IMR-90 (cell line): ENCODE results near the gene FZD4. TPM values are rescaled to one million over a fixed set of nuclear protein-coding genes. Genes with fewer than 3 reads are reported as not detected.

Experiments used
- ATAC-seq: fragments of 200-7000 bp; cut with Tn5 transposase; 2 replicates; pipeline ENCODE4 v1.9.1; 2020; ENCODE audit warnings: low read depth, mild to moderate bottlenecking, moderate library complexity
- BruUV-seq: library from RNA; stranded (reverse); fragments of 400-500 nt; replicated peaks from 2 replicates; lab custom pipeline; 2021; lab: Mats Ljungman, UMichigan
- CTCF ChIA-PET: fragments of 300-600 bp; formaldehyde crosslinking; extraction: SDS; loops from one replicate; lab custom pipeline; 2021; ENCODE audit warnings: antibody characterized with exemption; lab: Yijun Ruan, JAX
- POLR2A ChIA-PET: fragments of 300-600 bp; sonication (Branson Sonifier 250); formaldehyde crosslinking; loops from one replicate; lab custom pipeline; 2022; ENCODE audit warnings: antibody characterized with exemption; ENCODE audit not compliant: unreplicated experiment; lab: Charles Lee
- DNase-seq: peaks from one replicate; pipeline ENCODE4 v3.0.0; 2013
- H2AFZ ChIP-seq: replicated peaks from 2 replicates; pipeline ENCODE3; 2013; ENCODE audit warnings: low read length, mild to moderate bottlenecking; ENCODE audit not compliant: poor library complexity
- H2AK5ac ChIP-seq: 2 replicates; pipeline ENCODE4 v1.6.1; 2013; ENCODE audit warnings: low read depth, low read length, inconsistent platforms
- H2AK9ac ChIP-seq: replicated peaks from 2 replicates; pipeline ENCODE3; 2013; ENCODE audit warnings: mild to moderate bottlenecking, low read depth, low read length, moderate library complexity; ENCODE audit not compliant: poor library complexity
- H2BK120ac ChIP-seq: 2 replicates; pipeline ENCODE4 v1.6.1; 2013; ENCODE audit warnings: low read depth, low read length, inconsistent platforms
- H2BK15ac ChIP-seq: 3 replicates; pipeline ENCODE4 v1.6.1; 2013; ENCODE audit warnings: low read depth, low read length, inconsistent platforms
- H2BK20ac ChIP-seq: 2 replicates; pipeline ENCODE4 v1.6.1; 2013; ENCODE audit warnings: low read depth, mild to moderate bottlenecking, inconsistent platforms, low read length, moderate library complexity
- H2BK5ac ChIP-seq: 2 replicates; pipeline ENCODE4 v1.6.1; 2013; ENCODE audit warnings: mild to moderate bottlenecking, low read depth, low read length, inconsistent platforms; ENCODE audit not compliant: poor library complexity, severe bottlenecking
- H3K14ac ChIP-seq: replicated peaks from 2 replicates; pipeline ENCODE4 v1.6.1; 2013; ENCODE audit warnings: low read depth, low read length, inconsistent platforms
- H3K18ac ChIP-seq: 2 replicates; pipeline ENCODE4 v1.6.1; 2013; ENCODE audit warnings: low read depth, low read length, control low read depth
- H3K23ac ChIP-seq: 2 replicates; pipeline ENCODE4 v1.6.1; 2013; ENCODE audit warnings: low read depth, low read length, inconsistent platforms
- H3K27ac ChIP-seq: 2 replicates; pipeline ENCODE4 v1.5.1; 2013; ENCODE audit warnings: mild to moderate bottlenecking, control low read depth, low read length; ENCODE audit not compliant: insufficient read depth
- H3K27me3 ChIP-seq: 2 replicates; pipeline ENCODE4 v1.6.1; 2013; ENCODE audit warnings: low read length; ENCODE audit not compliant: control insufficient read depth, insufficient read depth
- H3K36me3 ChIP-seq: 2 replicates; pipeline ENCODE4 v1.6.1; 2013; ENCODE audit warnings: low read length, mixed read lengths; ENCODE audit not compliant: control insufficient read depth, insufficient read depth
- H3K4ac ChIP-seq: 2 replicates; pipeline ENCODE4 v1.6.1; 2013; ENCODE audit warnings: low read depth, low read length, inconsistent platforms
- H3K4me1 ChIP-seq: 2 replicates; pipeline ENCODE4 v1.6.1; 2013; ENCODE audit warnings: low read length, mixed read lengths; ENCODE audit not compliant: control insufficient read depth, insufficient read depth
- H3K4me2 ChIP-seq: 2 replicates; pipeline ENCODE4 v1.6.1; 2013; ENCODE audit warnings: low read depth, mild to moderate bottlenecking, control low read depth, low read length, moderate library complexity
- H3K4me3 ChIP-seq: 2 replicates; pipeline ENCODE4 v1.5.1; 2013; ENCODE audit warnings: low read depth, mild to moderate bottlenecking, control low read depth, low read length, moderate library complexity; ENCODE audit not compliant: insufficient read depth
- H3K56ac ChIP-seq: 2 replicates; pipeline ENCODE4 v1.6.1; 2013; ENCODE audit warnings: low read length, inconsistent platforms; ENCODE audit not compliant: insufficient read depth; ENCODE audit errors: extremely low read depth
- H3K79me1 ChIP-seq, 2 experiments: 2 replicates each; pipeline ENCODE4 v1.6.1; 2013; ENCODE audit warnings: low read length in 2 of 2, inconsistent platforms in 1 of 2, low read depth in 1 of 2
- H3K9ac ChIP-seq: 2 replicates; pipeline ENCODE4 v1.6.1; 2013; ENCODE audit warnings: low read depth, low read length, control low read depth
- H3K9me1 ChIP-seq: 2 replicates; pipeline ENCODE4 v1.6.1; 2013; ENCODE audit warnings: low read length, inconsistent platforms; ENCODE audit not compliant: insufficient read depth
- H3K9me3 ChIP-seq: 2 replicates; pipeline ENCODE4 v1.6.1; 2013; ENCODE audit warnings: low read length; ENCODE audit not compliant: control insufficient read depth, insufficient read depth
- H4K20me1 ChIP-seq: 2 replicates; pipeline ENCODE4 v1.6.1; 2013; ENCODE audit warnings: low read length, inconsistent platforms; ENCODE audit not compliant: insufficient read depth
- H4K5ac ChIP-seq: 2 replicates; pipeline ENCODE4 v1.6.1; 2013; ENCODE audit warnings: mild to moderate bottlenecking, low read depth, low read length, control low read depth
- H4K8ac ChIP-seq, 2 experiments: 2 replicates each; pipeline ENCODE4 v1.6.1; 2013; ENCODE audit warnings: low read depth in 2 of 2, low read length in 2 of 2, control low read depth in 1 of 2, inconsistent platforms in 1 of 2
- H4K91ac ChIP-seq: 2 replicates; pipeline ENCODE4 v1.6.1; 2013; ENCODE audit warnings: low read depth, low read length, inconsistent platforms; ENCODE audit not compliant: insufficient read depth
- BHLHE40 ChIP-seq: fragments of 150-350 bp; IDR thresholded peaks from 2 replicates; pipeline ENCODE4 v1.6.1; 2016; ENCODE audit warnings: mild to moderate bottlenecking, low read depth, low read length
- CHD1 ChIP-seq: IDR thresholded peaks from 2 replicates; pipeline ENCODE4 v1.6.1; 2012; ENCODE audit warnings: low read depth, low read length, improper control_type of control experiment
- MXI1 ChIP-seq: IDR thresholded peaks from 2 replicates; pipeline ENCODE4 v1.6.1; 2012; ENCODE audit warnings: low read depth, mild to moderate bottlenecking, low read length, moderate library complexity, borderline replicate concordance
- POLR2A ChIP-seq: IDR thresholded peaks from 2 replicates; pipeline ENCODE4 v1.6.1; 2012; ENCODE audit warnings: mild to moderate bottlenecking, low read depth, low read length
- RAD21 ChIP-seq: IDR thresholded peaks from 2 replicates; pipeline ENCODE4 v1.6.1; 2012; ENCODE audit warnings: low read length, improper control_type of control experiment
- RCOR1 ChIP-seq: IDR thresholded peaks from 2 replicates; pipeline ENCODE4 v1.6.1; 2012; ENCODE audit warnings: mild to moderate bottlenecking, low read length, improper control_type of control experiment; ENCODE audit not compliant: insufficient replicate concordance
- SMC3 ChIP-seq: fragments of 150-350 bp; IDR thresholded peaks from 2 replicates; pipeline ENCODE4 v1.6.1; 2016; ENCODE audit warnings: low read depth, mild to moderate bottlenecking, antibody characterized with exemption, low read length, moderate library complexity
- WGBS, 2 experiments: methylation state at CpG; one replicate each; pipeline versions ENCODE4 v1.1.5 to v1.1.7; 2013; ENCODE audit warnings: missing lambda C conversion rate in 2 of 2; ENCODE audit not compliant: insufficient read length in 1 of 2; ENCODE audit errors: extremely low coverage in 2 of 2; 5-methylcytosine and 5-hydroxymethylcytosine counted together
- dilution Hi-C: fragments of 300-500 bp; cut with HindIII; formaldehyde crosslinking; loops from one replicate; pipeline ENCODE4 v1.14.3; 2018; ENCODE audit warnings: low sequenced_read_pairs; ENCODE audit not compliant: unreplicated experiment
- in situ Hi-C: fragments of 300-500 bp; cut with MboI; formaldehyde crosslinking; loops from 3 replicates; pipeline ENCODE4 v1.14.3; 2019; ENCODE audit warnings: low sequenced_read_pairs, inconsistent platforms, mixed read lengths
- intact Hi-C: fragments of 100-400 bp; cut with micrococcal nuclease; formaldehyde crosslinking; loops from 2 replicates; pipeline ENCODE4 v1.10.0; 2022
- polyA plus RNA-seq, 3 experiments: library from polyadenylated mRNA; depleted of rRNA; stranded (reverse); fragments of >200 nt; gene quantifications; 2 replicates each; pipeline ENCODE4 v1.2.3, GENCODE V29; 2012; ENCODE audit warnings: low replicate concordance in 1 of 3
- total RNA-seq: library from RNA; depleted of rRNA; stranded (reverse); fragments of >200 nt; gene quantifications from 2 replicates; pipeline ENCODE4 v1.2.3, GENCODE V29; 2012
- TF ChIP-seq, protein P1 (sequence below): fragments of 150-350 bp; IDR thresholded peaks from 2 replicates; pipeline ENCODE4 v1.6.1; 2016; ENCODE audit warnings: low read depth, mild to moderate bottlenecking, low read length, moderate library complexity, borderline replicate concordance
- TF ChIP-seq, protein P2 (sequence below): fragments of 150-350 bp; IDR thresholded peaks from 2 replicates; pipeline ENCODE4 v1.6.1; 2017; ENCODE audit warnings: mild to moderate bottlenecking, antibody characterized with exemption, low read length, low read depth
- TF ChIP-seq, protein P3 (sequence below): conservative IDR thresholded peaks from 2 replicates; pipeline ENCODE4 v1.5.1; 2012; ENCODE audit warnings: mild to moderate bottlenecking, low read depth, low read length, improper control_type of control experiment

The FZD4 gene
- total and polyA plus RNA-seq, 2 of the 4 experiments (the other 2 are of a cell fraction): 3.7 to 7.7 TPM

DNA sequence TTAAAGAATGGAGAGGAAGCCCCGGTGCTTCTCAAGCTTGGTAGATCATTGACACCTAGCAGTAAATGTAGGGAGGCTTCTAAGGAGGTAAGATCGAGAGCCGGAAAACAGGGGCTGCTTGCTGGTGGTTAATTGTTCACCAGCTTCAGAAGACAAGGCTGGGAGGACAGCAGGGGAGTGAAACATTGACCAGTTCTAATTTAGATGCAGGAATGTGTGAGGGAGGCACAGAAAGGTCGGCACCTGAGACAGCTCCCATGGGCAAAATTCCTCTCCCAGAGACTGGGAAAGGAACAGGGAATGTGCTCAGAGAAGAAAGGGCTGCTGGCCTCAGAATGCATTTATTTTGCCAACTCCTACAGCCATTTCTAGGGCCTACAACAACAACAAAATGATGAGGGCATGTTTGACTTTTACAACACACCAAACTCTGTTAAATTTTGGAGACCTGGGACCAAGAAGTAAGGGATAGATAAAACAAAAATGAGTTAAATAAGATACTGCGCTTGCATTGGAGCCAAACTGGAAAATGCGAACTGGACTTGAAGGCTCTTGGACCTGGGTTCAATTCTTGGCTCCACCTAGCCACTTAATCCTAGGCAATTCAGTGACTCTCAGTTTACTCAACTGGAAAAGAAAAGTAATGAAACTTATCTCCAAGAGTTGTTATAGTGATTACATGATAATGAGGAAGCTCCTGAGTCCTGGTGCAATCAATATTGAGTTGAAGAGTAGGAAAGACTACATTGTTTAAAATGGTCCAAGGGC is 31.0 kb downstream of the FZD4 start:
- H3K36me3 ChIP-seq: no peaks in the 10 kb centered on the region
- no peak overlapping the region for H3K18ac ChIP-seq
- H3K4me3 ChIP-seq: no peak overlapping the region
- 92% methylated on average over 2 of the region's 6 CpGs; no CpG with 5 or more reads in 1 of the 2 experiments for WGBS, 2 experiments
- H3K9ac ChIP-seq: no peak overlapping the region
- no TSS peak for BruUV-seq
- no peak overlapping the region for H4K5ac ChIP-seq
- H3K14ac ChIP-seq: no peak overlapping the region
- H3K56ac ChIP-seq: no peak overlapping the region
- no peak overlapping the region for H2AK9ac ChIP-seq
- in situ Hi-C loops (loop anchor here (5.0 kb wide), 1 partner anchor 57 kb away; no protein-coding TSS in a partner anchor), dilution Hi-C loops (no loop called here), intact Hi-C loops (loop anchor here (5.0 kb wide), 1 partner anchor 317 kb away; no protein-coding TSS in a partner anchor)
- H2BK20ac ChIP-seq: no peak overlapping the region
- ATAC-seq: no peak
- no peaks in the 10 kb centered on the region for H4K20me1 ChIP-seq
- no peaks in the 10 kb centered on the region for H3K9me3 ChIP-seq
- no peak overlapping the region for H3K4ac ChIP-seq
- CTCF ChIA-PET: interaction anchor here (0.6 to 1.1 kb wide), 2 partner anchors 54 to 497 kb away, joined by 3 to 4 read pairs; no protein-coding TSS in a partner anchor
- H3K27ac ChIP-seq: no peak overlapping the region
- no peak overlapping the region for H2AK5ac ChIP-seq
- no peak overlapping the region for H4K91ac ChIP-seq
- no peaks in the 10 kb centered on the region for H3K9me1 ChIP-seq
- no peak overlapping the region for H3K4me2 ChIP-seq
- H3K79me1 ChIP-seq: no peaks in the 10 kb centered on the region; a peak in 1 of 4 replicates
- no peak overlapping the region for H2BK120ac ChIP-seq
- POLR2A ChIA-PET: no interaction called here
- no peak for TF ChIP-seq MXI1
- TF ChIP-seq BHLHE40: no peak
- TF ChIP-seq, protein P1, sequence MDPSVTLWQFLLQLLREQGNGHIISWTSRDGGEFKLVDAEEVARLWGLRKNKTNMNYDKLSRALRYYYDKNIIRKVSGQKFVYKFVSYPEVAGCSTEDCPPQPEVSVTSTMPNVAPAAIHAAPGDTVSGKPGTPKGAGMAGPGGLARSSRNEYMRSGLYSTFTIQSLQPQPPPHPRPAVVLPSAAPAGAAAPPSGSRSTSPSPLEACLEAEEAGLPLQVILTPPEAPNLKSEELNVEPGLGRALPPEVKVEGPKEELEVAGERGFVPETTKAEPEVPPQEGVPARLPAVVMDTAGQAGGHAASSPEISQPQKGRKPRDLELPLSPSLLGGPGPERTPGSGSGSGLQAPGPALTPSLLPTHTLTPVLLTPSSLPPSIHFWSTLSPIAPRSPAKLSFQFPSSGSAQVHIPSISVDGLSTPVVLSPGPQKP: no peak
- TF ChIP-seq POLR2A: no peak
- no peak for TF ChIP-seq CHD1
- TF ChIP-seq, protein P2, sequence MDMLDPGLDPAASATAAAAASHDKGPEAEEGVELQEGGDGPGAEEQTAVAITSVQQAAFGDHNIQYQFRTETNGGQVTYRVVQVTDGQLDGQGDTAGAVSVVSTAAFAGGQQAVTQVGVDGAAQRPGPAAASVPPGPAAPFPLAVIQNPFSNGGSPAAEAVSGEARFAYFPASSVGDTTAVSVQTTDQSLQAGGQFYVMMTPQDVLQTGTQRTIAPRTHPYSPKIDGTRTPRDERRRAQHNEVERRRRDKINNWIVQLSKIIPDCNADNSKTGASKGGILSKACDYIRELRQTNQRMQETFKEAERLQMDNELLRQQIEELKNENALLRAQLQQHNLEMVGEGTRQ: no peak
- no peak for TF ChIP-seq SMC3
- TF ChIP-seq RCOR1: no peak
- no peak for TF ChIP-seq RAD21
- TF ChIP-seq, protein P3, sequence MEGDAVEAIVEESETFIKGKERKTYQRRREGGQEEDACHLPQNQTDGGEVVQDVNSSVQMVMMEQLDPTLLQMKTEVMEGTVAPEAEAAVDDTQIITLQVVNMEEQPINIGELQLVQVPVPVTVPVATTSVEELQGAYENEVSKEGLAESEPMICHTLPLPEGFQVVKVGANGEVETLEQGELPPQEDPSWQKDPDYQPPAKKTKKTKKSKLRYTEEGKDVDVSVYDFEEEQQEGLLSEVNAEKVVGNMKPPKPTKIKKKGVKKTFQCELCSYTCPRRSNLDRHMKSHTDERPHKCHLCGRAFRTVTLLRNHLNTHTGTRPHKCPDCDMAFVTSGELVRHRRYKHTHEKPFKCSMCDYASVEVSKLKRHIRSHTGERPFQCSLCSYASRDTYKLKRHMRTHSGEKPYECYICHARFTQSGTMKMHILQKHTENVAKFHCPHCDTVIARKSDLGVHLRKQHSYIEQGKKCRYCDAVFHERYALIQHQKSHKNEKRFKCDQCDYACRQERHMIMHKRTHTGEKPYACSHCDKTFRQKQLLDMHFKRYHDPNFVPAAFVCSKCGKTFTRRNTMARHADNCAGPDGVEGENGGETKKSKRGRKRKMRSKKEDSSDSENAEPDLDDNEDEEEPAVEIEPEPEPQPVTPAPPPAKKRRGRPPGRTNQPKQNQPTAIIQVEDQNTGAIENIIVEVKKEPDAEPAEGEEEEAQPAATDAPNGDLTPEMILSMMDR: no peak
- no peak overlapping the region for H2BK15ac ChIP-seq
- H2BK5ac ChIP-seq: no peak overlapping the region
- H4K8ac ChIP-seq: no peak overlapping the region
- no peak for DNase-seq
- no peak overlapping the region for H2AFZ ChIP-seq
- H3K23ac ChIP-seq: no peak overlapping the region
- no peaks in the 10 kb centered on the region for H3K27me3 ChIP-seq
- peaks cover 3% of the 10 kb centered on the region; the same call in 1 of the 2 replicates for H3K4me1 ChIP-seq
